A204.1 (cell line): ENCODE data around the gene CD1E.
"Not testable (repeated sequence)": the region's sequence is repeated elsewhere in the genome, so short reads cannot be mapped to it uniquely, and the experiment has no call there.

Experiments
- FAIRE-seq: peaks from 2 replicates; lab custom pipeline; 2012; peaks lifted over from hg19 to GRCh38; lab: Jason Lieb, UNC

The CD1E gene

GRCh38 chr1:158362941-158363340 is 9.2 kb downstream of the CD1E start:
- no peak for FAIRE-seq

DNA sequence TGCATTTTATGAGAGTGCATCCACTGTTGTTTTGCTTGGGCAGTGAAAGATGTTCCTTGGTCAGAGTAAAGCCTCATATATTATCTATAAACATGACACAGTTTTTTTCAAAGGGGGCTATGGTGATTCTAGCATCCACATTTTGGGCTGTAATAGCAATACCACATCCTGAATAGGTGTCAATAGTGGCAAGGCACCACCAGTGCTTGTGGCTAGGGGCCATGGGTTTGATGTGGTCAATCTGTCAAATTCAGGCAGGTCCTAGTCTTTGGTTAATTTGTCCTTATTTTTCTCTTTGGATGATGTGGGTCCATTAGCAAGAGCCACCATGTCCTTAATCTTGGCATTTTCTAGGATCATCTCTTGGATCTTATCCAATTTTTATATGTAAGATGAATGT is 13.1 kb downstream of the CD1E start:
- no peak for FAIRE-seq

GRCh38 chr1:158371188-158371953 is 17.7 kb downstream of the CD1E start:
- no peak for FAIRE-seq

DNA sequence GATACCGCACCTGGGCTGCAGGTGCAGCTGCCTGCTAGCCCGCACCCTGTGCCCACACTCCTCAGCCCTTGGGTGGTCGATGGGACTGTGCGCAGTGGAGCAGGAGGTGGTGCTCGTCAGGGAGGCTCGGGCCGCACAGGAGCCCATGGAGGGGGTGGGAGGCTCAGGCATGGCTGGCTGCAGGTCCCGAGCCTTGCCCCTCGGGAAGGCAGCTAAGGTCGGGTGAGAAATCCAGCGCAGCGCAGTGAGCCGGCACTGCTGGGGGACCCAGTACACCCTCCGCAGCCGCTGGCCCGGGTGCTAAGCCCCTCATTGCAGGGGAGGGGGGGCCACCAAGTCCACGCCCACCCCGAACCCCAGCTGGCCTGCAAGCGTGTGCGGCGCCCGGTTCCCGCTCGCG is 20.4 kb downstream of the CD1E start:
- FAIRE-seq, result not testable (repeated sequence)

- FAIRE-seq, result no peak
Observed at GRCh38 chr1:158374860-158375259, 21.2 kb downstream of the CD1E start.

- FAIRE-seq, result no peak
Observed at GRCh38 chr1:158390331-158390730, 36.6 kb downstream of the CD1E start.

GRCh38 chr1:158391099-158391498 is 37.4 kb downstream of the CD1E start:
- FAIRE-seq, result no peak

GRCh38 chr1:158393476-158393875 is 39.8 kb downstream of the CD1E start:
- FAIRE-seq, result no peak

- FAIRE-seq, result no peak
Observed at GRCh38 chr1:158396646-158397045, 43.0 kb downstream of the CD1E start.

GRCh38 chr1:158398818-158399514 is 45.3 kb downstream of the CD1E start, which contains the start of gene OR10T2:
TSS of gene OR10T2 (minus strand) at chr1:158399466. CDS start at chr1:158399466, 0 bp downstream.
- FAIRE-seq, result no peak

GRCh38 chr1:158400871-158401270 is 47.2 kb downstream of the CD1E start:
- FAIRE-seq, result no peak

DNA sequence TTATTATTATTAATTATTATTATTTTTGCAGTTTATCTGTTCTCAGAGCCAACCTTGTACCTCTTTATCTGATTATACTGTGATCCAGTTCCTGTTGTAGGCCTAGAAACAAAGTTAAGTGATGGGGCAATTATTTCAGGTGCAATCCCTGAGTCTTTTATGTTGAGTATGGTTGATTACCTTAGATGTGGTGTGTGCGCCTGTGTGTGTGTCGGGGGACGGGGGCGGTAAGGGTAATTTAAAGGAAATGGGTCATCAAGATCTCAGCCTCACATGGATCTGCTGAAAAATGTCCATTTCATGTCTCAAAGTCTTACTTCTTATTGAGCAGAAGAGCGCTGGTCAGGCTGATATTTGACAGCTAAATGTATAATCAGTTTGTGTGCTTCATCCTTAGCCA is 53.4 kb downstream of the CD1E start:
- FAIRE-seq, result no peak
